Fibroblast of skin of left biceps (primary cell): ENCODE measurements around the gene ARSA.

ENCODE experiments used
- DNase-seq, 2 experiments: peaks; one replicate each; pipeline ENCODE4 v3.0.0-alpha.2; 2013; ENCODE audit warnings: low read depth in 2 of 2

Gene ARSA

DNA sequence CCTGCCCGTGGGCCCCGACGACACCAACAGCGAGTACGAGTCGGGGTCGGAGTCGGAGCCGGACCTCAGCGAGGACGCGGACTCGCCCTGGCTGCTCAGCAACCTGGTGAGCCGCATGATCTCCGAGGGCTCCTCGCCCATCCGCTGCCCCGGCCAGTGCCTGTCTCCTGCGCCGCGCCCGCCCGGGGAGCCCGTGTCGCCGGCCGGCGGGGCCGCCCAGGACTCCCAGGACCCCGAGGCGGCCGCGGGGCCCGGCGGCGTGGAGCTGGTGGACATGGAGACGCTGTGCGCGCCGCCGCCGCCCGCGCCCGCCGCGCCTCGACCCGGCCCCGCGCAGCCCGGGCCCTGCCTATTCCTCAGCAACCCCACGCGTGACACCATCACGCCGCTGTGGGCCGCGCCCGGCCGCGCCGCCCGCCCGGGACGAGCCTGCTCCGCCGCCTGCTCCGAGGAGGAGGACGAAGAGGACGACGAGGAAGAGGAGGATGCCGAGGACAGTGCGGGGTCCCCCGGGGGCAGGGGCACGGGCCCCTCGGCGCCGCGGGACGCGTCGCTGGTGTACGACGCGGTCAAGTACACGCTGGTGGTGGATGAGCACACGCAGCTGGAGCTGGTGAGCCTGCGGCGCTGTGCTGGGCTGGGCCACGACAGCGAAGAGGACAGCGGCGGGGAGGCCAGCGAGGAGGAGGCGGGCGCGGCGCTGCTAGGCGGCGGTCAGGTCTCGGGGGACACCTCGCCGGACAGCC, 23.5 kb downstream of the ARSA start:
- no peak for DNase-seq

DNA sequence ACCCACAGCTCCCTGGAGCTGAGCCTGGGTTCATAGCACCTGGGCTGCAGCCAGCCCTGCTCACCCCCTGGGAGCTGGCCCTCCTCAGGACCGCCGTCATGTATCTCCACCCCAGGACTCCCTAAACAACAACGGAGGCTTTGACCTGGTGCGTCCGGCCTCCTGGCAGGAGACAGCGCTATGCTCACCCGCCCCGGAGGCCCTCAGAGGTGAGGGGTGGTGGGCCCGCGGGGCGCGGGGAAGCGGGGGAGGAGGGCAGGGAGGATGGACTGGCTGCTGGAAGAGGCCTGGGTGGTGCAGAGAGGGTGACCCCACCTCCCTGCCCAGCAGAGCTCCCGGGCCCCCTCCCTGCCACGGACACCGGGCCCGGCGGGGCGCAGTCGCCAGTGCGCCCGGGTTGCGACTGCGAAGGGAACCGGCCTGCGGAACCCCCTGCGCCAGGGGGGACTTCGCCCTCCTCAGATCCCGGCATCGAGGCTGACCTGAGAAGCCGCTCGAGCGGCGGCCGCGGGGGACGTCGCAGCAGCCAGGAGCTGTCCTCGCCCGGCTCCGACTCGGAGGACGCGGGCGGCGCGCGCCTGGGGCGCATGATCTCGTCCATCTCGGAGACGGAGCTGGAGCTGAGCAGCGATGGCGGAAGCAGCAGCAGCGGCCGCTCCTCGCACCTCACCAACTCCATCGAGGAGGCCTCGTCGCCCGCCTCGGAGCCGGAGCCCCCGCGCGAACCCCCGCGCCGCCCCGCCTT, 24.3 kb downstream of the ARSA start:
- DNase-seq, result no peak

DNA sequence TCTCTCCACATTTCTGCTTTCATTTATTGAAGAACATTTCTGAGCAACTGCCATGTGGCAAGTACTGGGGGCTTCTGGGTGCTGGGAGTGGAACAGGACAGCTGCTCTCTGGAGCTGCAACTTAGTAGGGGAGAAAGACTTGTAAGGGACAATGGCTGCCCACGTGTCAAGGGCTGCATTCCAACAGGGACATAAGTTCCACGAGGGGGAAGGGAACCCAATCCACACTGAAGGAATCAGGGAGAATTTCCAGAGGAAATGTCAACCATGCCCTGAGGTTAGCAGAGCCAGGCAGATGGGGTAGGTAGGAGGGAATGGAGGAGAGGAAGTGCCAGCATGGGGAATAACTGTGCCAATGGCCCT, 25.6 kb downstream of the ARSA start:
- no peak for DNase-seq

DNA sequence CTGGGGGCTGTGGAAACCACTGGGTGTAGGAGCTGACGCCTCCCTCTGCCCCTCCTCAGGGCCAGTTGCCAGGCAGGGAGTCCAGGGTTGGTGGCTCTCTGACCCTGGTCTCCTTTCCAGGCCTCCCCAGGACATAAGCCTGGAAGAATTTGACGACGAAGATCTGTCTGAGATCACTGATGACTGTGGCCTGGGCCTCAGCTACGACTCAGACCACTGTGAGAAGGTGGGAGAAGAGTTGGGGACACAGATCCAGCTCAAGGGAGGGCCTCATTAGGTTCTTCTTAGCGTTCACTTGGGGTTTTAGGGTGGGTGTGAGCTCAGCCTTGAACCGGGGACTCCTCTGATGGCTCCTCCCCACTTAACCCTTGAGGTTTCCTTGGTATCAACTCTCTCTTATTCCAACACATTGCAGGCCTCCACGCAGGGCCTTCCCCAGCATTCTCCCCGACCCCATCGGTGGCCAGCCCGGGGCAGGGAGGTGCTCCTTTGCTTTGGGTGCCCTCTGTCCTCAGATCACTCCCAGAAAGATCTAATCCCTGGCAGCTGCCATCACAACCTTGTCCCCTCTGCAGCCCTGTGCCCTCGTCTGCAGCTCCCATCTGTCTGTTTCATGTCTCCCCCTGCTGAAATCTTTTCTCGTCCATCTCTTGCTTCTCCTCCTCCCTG, 26.1 kb downstream of the ARSA start:
- no peak for DNase-seq

DNA sequence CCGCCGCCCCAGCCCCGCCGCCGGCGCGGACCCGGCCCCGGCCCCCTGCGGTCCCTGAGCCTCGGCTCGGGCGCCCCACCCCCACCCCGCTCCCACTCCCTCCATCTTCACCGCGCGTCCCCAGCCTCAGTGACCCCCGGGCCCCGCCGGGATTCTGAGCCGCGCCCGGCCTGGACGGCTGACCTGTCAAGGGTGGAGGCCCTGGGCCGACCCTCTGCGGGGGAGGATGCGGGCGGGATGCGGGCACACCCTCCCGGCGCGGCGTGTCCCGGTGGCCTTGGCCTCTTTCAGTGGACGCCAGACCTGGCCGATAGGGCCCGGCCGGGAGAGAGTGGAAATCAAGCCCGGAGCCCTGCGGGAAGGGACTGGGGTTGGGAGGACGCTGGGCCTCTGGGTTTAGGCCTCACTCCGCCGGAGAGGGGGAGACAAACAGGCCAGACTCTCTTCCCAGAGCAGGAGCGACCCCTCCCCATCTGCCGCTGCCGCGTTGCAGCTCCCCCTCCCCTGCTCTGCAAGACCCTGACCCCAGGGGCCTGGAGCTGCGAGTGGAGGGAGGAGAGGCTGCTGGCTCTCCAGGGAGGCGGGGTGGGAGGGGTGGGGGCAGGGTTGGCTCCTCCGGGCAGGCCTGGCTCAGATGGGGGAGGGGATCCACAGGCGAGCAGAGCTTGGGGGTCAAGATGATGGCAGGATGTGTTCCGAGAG, 26.8 kb downstream of the ARSA start:
- no peak for DNase-seq

DNA sequence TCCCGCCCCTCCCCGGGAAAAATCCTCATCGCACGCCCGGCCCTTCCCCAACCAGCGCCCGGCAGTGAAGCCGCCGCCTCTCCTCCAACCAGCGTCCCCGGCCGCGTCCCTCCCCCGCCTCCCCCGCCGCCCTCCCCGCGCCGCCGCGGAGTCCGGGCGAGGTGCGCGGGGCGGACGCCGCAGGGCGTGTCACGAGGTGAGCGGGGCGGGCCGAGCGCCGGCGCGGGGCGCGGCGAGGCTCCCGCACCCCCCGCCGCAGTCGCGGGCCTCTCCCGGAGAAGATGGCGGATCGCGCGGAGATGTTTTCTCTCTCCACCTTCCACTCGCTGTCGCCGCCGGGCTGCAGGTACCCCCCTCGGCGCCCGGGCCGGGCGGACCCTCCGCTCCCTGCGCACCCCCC, 27.4 kb downstream of the ARSA start, which contains the start of gene MAPK8IP2:
Gene MAPK8IP2, plus strand, starts transcription at position 256 of the 400 bp plus-strand sequence. Its CDS starts 26 bp downstream, at position 282.
- DNase-seq, result no peak

DNA sequence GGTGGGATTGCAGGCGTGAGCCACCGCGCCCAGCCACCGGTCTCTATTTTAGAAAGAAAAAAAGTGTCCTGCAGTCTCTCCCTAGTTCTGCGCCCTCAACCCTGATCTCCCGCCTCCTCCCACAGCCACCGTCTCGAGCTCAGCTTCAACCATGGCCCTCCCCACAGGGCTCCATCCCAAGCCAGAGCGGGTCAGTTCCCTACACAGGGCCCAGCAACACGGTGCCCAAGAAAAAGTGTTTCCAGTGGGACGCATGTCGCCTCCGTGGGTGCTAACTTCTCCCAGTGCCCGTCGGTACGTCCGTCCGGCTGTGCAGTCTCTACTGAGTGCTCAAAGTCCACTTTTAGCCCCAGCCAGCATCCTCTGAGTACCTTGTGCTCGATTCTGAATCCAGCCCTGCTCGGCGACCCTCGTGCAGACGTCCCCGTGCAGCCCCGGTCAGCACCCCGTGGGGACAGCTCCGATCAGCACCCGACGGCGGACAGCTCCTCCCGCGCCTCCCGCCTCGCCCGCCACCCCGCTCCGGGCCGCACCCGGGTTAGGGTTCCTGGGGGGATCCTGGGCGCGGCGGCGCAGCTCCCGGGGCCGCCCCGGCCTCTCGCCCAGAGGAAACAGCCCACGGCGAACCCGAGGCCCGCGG, 28.0 kb downstream of the ARSA start:
- no peak for DNase-seq

DNA sequence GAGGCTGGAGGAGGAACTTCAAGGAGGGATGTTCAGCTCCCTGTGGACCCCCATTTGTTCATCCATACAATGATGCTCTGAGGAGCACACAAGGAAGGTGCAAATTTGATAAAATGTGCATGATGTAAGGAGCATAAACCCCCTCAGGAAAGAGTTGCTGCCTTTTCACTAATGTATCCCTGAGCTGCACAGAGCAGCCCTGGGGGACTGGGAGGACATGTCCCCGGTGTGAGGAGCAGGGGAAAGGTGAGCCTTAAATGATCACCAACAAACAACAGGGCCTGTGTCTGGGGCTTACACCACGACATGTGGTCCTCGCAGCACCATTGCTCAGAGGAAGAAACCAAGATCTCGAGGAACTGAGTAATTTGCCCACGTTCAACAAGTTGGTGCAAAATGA, 30.9 kb downstream of the ARSA start:
- no peak for DNase-seq

DNA sequence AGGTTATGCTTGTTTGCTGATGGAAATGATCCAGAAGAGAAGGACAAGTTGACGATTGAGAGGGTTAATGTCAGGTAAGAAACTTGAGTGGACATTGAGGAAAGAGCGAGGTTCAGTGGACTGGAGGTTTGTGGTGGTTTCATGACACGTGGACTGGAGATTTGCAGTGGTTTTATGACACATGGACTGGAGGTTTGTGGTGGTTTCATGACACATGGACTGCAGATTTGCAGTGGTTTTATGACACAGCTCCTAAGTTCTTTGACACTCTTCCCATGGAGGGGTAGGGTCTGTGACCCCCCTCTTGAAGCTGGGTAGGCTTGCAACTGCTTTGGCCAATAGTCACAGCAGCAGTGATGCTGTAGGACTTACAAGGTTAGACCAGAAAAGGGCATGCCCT, 32.8 kb downstream of the ARSA start:
- no peak for DNase-seq

DNA sequence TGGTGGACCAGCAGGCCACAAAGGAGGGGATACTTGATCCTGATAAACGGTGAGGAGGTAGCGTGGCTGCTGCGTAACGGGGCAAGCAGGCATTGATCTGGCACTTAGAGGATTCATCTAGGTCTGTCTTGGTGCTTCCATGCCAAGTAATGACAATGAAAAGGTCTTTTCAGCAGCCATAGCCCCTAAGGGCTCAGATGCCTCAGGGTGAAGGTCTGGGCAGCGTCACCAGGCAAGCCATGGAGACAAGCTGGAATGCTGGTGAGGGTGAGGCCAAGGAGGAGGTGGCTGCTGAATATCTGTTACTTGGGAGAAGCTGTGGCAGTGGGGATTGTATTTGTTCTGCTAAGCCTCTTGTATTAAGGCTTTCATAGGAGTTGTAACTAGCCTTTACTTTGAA, 40.5 kb downstream of the ARSA start:
- no peak for DNase-seq

DNA sequence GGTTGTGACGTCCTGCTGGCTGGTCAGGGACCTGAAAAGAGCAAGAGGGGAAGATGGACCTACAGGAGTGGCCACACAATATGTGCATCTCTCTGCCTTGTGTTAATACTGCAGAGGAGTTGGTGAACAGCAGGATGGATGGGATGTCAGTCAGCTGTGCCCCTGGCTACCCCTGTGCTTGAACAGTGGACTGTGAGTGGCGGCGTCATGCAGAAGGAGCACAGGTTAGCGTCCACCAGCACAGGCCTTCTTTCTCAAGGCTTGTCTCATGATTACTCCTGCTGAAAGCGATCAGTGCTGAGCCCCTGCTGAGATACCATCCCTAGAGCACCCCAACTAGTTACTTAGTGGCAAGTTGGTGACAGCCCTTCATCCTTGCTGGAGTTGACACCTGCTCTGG, 41.5 kb downstream of the ARSA start:
- no peak for DNase-seq

DNA sequence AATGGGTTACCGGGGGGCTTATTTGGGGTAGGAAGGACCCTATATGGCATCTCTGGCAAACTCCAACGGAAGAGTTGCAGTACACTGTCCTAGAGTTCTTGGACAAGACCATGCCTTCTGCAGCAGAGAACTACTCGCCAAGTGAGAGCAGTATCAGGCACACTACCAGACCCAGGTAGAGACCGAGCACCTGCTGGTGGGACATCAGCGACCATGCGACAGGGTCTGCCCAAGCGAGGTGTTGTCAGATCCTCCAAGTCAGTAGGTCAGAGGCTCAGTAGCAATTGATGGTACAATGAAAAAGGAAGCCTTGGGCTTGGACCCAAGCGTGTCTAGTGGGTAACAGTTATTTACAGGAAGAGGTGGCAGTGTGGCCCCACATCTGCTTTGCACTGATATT, 42.2 kb downstream of the ARSA start:
- no peak for DNase-seq

DNA sequence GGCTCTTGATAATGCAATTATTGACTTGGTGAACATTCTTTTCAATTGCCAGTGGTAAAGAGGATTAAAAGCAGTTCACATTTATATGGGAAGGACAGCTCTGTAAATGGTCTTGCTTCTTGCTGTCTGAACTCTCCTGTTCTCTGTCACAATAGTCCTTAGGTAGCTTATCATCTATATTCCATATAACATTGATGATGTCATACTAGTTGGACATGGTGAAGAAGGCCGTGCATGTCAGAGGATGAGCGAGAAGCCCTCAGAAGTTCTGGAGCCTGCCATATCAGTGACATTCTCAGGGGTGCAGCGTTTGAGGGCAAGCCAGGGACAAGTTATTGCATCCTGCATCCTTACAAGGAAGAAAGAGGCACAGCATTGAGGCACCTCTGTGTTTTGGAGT, 42.7 kb downstream of the ARSA start:
- no peak for DNase-seq

DNA sequence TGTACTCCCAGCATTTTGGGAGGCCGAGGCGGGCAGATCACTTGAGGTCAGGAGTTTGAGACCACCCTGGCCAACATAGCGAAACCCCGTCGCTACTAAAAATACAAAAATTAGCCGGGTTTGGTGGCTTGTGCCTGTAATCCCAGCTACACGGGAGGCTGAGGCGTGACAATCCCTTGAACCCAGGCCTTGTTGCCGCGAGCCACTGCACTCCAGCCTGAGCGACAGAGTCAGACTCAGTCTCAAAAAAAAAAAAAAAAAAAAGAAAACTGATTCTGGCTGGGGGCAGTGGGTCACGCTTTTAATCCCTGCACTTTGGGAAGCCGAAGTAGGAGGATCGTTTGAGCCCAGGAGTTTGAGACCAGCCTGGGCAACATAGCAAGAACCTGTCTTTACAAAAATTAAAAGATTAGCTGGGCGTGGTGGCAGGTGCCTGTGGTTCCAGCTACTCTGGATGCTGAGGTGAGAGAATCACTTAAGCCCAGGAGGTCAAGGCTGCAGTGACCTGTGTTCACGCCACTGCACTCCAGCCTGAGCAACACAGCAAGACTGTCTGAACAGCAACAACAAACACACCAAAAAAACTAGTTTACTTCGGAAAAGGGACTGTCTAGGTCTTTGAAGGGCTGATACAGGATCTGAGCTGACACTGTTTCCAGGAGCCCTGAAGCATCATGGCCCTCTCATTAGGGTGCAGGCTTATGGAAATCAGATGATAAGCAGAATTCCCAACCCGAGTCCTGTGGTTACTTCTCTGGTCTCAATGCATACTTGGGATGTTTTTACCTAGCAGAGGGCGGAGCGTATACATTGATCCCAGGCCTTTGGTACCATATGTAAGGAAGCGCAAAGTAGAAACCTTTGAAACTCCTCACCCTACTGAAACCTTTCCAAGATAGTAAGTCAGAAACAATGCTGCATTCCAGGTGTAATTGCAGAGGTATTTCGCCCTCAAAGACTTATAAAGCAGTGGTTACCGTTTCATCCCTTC, 43.6 kb downstream of the ARSA start:
- no peak for DNase-seq

DNA sequence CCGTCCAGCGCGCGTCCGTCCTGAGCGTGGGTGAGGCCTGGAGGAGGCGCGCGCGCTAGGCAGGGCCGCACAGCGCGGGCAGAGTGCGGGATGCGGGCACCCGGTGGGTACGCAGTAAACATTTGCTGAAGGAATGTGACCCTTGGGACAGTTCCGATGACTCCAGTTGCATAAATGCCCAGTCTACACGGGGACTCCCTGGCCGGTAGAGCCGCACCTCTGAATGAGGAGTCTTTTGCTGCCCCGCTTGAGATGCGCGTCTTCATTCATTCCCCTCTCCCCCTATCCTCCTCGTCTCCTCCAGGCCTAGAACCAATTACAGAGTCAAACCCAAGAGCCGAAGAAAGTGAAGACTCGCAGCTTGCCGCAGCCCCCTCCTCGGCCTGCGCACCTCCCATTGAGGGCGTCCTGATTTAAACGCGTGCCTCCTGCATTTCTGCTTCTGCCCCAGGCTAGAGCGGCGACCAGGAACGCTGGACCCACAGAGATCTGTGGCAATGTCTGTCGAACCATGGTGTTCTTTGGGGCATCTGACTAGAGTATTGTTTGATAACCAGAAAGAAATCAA, 44.6 kb downstream of the ARSA start:
- DNase-seq, result no peak

DNA sequence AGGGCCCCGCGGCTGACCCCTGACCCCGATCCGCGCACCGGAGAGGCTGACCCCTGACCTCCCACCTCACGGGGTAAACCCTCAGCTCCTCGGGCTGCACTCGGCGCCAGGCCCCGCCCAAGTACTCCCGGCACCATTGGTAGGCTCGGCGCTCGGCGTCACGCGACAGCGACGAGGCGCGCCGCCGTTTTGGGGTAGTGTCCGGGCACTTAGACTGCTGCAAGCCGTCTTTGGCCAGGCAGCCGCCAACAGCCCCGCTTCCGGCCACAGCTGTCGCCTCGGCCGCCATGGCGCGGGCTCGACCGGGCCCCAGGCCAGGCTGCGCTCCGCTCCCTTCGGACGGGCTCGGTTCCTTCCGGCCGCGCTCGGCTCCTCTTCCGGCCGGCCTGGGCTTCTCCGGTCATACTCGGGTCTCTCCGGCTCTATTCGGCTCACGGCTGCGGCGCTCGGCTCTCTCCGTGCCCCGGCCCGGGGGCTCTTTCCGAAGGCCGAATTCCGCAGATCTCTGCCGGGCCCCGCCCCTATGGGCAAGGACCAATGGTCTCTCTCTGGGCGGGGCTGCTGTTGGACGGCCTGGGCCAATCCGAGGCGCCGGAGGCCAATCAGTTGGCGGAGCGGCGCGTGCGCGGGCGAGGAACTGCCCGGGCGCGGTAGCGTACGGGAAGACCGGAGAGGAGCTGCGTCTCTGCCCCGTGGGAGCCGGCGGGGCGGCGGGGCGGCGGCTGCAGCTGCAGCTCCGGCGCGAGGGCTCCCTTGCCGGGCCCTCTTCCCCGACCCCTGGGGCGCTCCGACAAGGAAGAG, 45.3 kb downstream of the ARSA start, which contains the start of gene CHKB:
Gene CHKB, minus strand, starts transcription at position 357 of the 801 bp plus-strand sequence. Its CDS starts 68 bp downstream, at position 289.
- DNase-seq, result peak; percentile 90 to 92

DNA sequence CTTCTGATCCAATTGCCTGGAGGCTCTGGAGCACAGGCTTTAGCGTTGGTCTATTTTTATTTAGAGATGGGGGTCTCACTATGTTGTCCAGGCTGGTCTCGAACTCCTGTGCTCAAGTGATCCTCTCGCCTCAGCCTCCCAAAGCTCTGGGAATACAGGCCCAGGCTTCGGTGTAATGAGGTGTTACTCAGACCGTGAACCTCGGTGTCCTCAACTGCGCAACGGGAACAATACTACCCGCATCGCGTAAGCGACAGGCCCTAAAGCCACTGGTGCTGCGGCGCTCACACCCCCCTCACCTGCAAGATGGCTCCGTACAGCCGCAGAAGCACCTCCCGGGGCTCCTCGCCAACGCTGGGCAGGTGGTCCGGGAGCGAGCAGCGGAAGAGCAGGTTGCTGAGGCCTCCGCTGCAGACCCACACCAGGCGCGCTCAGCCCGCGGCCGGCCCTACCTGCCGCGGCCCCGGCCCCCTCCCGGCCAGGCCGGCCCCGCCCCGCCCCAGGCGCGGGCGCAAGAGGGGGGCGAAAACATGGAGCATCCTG, 45.9 kb downstream of the ARSA start:
- DNase-seq, result no peak

DNA sequence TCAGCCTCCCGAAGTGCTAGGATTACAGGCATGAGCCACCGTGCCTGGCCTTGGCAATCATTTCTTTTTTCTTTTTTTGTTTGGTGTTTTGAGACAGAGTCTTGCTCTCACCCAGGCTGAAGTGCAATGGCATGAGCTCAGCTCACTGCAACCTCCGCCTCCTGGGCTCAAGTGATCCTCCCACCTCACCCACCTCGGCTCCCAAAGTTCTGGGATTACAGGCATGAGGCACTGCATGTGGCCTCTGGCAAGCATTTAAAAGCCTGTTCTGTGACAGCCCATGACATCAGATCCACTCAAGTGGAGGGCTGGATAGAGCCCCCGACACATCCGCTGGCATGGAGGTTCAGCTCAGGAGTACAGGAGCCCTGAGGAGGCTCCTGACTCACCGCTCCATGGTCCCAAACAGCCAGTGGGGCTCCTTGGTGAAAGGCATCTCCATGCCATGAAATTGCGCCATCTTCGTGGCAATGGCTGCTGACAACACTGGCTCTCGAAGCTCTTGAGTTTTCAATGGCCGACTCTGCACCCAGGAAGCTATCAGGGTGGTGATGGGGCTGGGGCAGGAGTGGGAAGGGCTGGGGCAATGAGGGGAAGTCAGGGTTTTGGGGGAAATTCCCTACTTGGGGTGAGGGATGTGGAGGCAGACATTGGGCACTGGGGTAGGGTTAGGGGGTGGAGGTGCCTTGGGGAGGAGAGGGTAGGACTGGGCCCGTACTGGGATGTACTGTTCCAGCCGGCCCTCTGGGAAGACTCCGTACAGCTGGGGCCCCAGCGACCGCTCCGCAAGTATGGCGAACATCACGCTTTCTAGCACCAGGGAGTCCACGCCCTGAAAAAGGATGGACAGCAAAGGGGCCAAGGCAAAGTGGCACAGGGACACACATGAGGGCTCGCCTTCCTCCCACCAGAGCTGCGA, 46.7 kb downstream of the ARSA start:
- DNase-seq, result no peak
